ENCODE data around the gene IGLL1.

DNA sequence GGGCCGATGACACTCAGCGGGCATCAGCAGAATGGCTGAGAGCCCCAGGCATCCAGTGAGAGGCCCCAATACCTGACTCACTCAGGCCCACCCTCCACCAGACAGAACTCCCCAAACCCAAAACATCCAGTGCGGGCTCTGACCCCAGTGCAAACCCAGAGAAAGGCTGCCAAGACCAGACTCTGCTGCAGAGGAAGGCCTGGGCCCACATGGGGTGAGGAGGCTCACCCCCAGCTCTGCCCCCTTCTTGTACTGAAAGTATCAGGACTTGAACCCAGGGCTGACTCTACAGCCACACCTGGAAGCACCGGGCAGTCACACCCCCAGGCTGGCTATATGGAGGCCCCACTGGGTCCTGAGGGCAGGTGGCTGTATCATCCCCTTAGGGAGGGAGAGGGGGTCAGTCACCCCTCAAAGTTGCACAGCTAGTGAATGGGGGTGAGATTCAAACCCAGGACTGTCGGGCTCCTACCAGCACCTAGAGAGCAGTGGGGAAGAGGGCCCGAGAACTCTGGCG, 49.3 kb downstream of the IGLL1 start:
- TF ChIP-seq CTCF (IDR thresholded peaks at IDR 0.05) (no peak), POLR2A (IDR thresholded peaks at IDR 0.05) (no peak)
